Endodermal cell (in vitro differentiated cells): Measurements from ENCODE around the gene CLINT1. TPM values are rescaled to one million over a fixed set of nuclear protein-coding genes. Genes with fewer than 3 reads are reported as not detected.

Experiments
- DNase-seq: peaks from one replicate; pipeline ENCODE4 v3.0.0-alpha.2; 2017
- H3K27ac ChIP-seq: 2 replicates; pipeline ENCODE4 v1.5.1; 2013; ENCODE audit warnings: mild to moderate bottlenecking, low read depth, low read length, moderate library complexity
- H3K27me3 ChIP-seq: 2 replicates; pipeline ENCODE4 v1.6.1; 2013; ENCODE audit warnings: mild to moderate bottlenecking, low read length, moderate library complexity; ENCODE audit not compliant: insufficient read depth, control insufficient read depth, poor library complexity, severe bottlenecking
- H3K36me3 ChIP-seq: 2 replicates; pipeline ENCODE4 v1.7.0; 2013; ENCODE audit warnings: mild to moderate bottlenecking, low read length, moderate library complexity; ENCODE audit not compliant: control insufficient read depth, insufficient read depth
- H3K4me1 ChIP-seq: one replicate; pipeline ENCODE4 v1.7.0; 2013; ENCODE audit warnings: low read length; ENCODE audit not compliant: control insufficient read depth, insufficient read depth
- H3K4me3 ChIP-seq: 2 replicates; pipeline ENCODE4 v1.5.1; 2013; ENCODE audit warnings: mild to moderate bottlenecking, low read length, moderate library complexity
- H3K9ac ChIP-seq: 2 replicates; pipeline ENCODE4 v1.6.1; 2013; ENCODE audit warnings: mild to moderate bottlenecking, low read length, moderate library complexity; ENCODE audit not compliant: poor library complexity, severe bottlenecking; ENCODE audit errors: extremely low read depth
- H3K9me3 ChIP-seq: 2 replicates; pipeline ENCODE4 v1.6.1; 2013; ENCODE audit warnings: mild to moderate bottlenecking, low read length, moderate library complexity; ENCODE audit not compliant: control insufficient read depth
- H3K27ac Mint-ChIP-seq: 2 replicates; pipeline ENCODE4 v1.8.0; 2020; ENCODE audit warnings: mixed read lengths
- H3K27me3 Mint-ChIP-seq: 2 replicates; pipeline ENCODE4 v1.8.0; 2021; ENCODE audit warnings: mild to moderate bottlenecking, mixed read lengths; ENCODE audit not compliant: insufficient read depth
- H3K36me3 Mint-ChIP-seq: 2 replicates; pipeline ENCODE4 v1.8.0; 2020; ENCODE audit warnings: low read depth, mixed read lengths
- H3K4me1 Mint-ChIP-seq: 2 replicates; pipeline ENCODE4 v1.8.0; 2020; ENCODE audit warnings: mixed read lengths
- H3K4me3 Mint-ChIP-seq: 2 replicates; pipeline ENCODE4 v1.8.0; 2020; ENCODE audit warnings: mild to moderate bottlenecking, moderate library complexity, mixed read lengths
- H3K9me3 Mint-ChIP-seq: 2 replicates; pipeline ENCODE4 v1.8.0; 2020; ENCODE audit warnings: mild to moderate bottlenecking, mixed read lengths
- CTCF ChIP-seq: fragments of 200-600 bp; sonication (generic); conservative IDR thresholded peaks from 2 replicates; pipeline ENCODE4 v1.5.0; 2021; ENCODE audit warnings: antibody characterized with exemption, mild to moderate bottlenecking
- WGBS, 2 experiments: methylation state at CpG; one replicate each; pipeline versions ENCODE4 v1.1.5 to v1.1.7; 2013; ENCODE audit warnings: missing lambda C conversion rate in 2 of 2, mixed read lengths in 1 of 2; ENCODE audit not compliant: insufficient coverage in 1 of 2, insufficient read length in 1 of 2; 5-methylcytosine and 5-hydroxymethylcytosine counted together
- total RNA-seq, 2 donors: library from RNA; stranded (reverse); fragmentation: NEBNext Ultra II Directional in 1 of 2; extraction: Animal tissue kit (Norgen Biotek cat#: 25700) in 1 of 2; gene quantifications; 2 replicates in 1 of 2; 3 replicates in 1 of 2; pipeline ENCODE4 v1.2.1, GENCODE V29; 2021

The CLINT1 gene
- total RNA-seq, 2 donors from 2014 or later = 91.6 to 92.7 TPM

- no peak for DNase-seq
- H3K4me1 ChIP-seq = no peaks in the 10 kb centered on the region
- 80 to 89% methylated on average over 3 to 4 of the region's 4 CpGs for WGBS, 2 experiments
- H3K27ac Mint-ChIP-seq = no peak overlapping the region
- no peak overlapping the region for H3K4me3 ChIP-seq
- H3K9me3 ChIP-seq = no peaks in the 10 kb centered on the region
- peaks cover 5% of the 10 kb centered on the region for H3K4me1 Mint-ChIP-seq
- H3K9ac ChIP-seq = no peak overlapping the region
- no peaks in the 10 kb centered on the region for H3K36me3 ChIP-seq
- H3K36me3 Mint-ChIP-seq = no peaks in the 10 kb centered on the region
- H3K4me3 Mint-ChIP-seq = no peak overlapping the region
- no peaks in the 10 kb centered on the region for H3K27me3 ChIP-seq
- no peak for TF ChIP-seq CTCF
- no peak overlapping the region for H3K27ac ChIP-seq
- H3K27me3 Mint-ChIP-seq = no peaks in the 10 kb centered on the region
- H3K9me3 Mint-ChIP-seq = peaks cover 4% of the 10 kb centered on the region
Measured at GRCh38 chr5:157867751-157868387, 8.9 kb upstream of the CLINT1 start.

GRCh38 chr5:157866536-157866935 lies 7.6 kb upstream of the CLINT1 start:
- no peaks in the 10 kb centered on the region for H3K27me3 Mint-ChIP-seq
- no peak overlapping the region for H3K4me3 Mint-ChIP-seq
- no peaks in the 10 kb centered on the region for H3K36me3 Mint-ChIP-seq
- Histone ChIP-seq H3K9ac (no peak overlapping the region), H3K27ac (no peak overlapping the region), H3K36me3 (no peaks in the 10 kb centered on the region), H3K4me3 (no peak overlapping the region), H3K9me3 (no peaks in the 10 kb centered on the region), H3K4me1 (no peaks in the 10 kb centered on the region), H3K27me3 (no peaks in the 10 kb centered on the region)
- WGBS, 2 experiments = 50% methylated on average over 1 of the region's 2 CpGs; no CpG with 5 or more reads in 1 of the 2 experiments
- H3K9me3 Mint-ChIP-seq = peaks cover 4% of the 10 kb centered on the region
- DNase-seq = no peak
- no peak overlapping the region for H3K27ac Mint-ChIP-seq
- no peak for TF ChIP-seq CTCF
- peaks cover 5% of the 10 kb centered on the region for H3K4me1 Mint-ChIP-seq

GRCh38 chr5:157865781-157866180 lies 6.8 kb upstream of the CLINT1 start:
- H3K4me1 ChIP-seq = no peaks in the 10 kb centered on the region
- Mint-ChIP-seq H3K36me3 (no peaks in the 10 kb centered on the region), H3K4me1 (peaks cover 13% of the 10 kb centered on the region), H3K4me3 (no peak overlapping the region), H3K27me3 (no peaks in the 10 kb centered on the region), H3K27ac (no peak overlapping the region), H3K9me3 (peaks cover 4% of the 10 kb centered on the region)
- no peak for DNase-seq
- H3K9ac ChIP-seq = no peak overlapping the region
- 71 to 83% methylated on average over 2 to 4 of the region's 4 CpGs for WGBS, 2 experiments
- H3K36me3 ChIP-seq = no peaks in the 10 kb centered on the region
- no peak overlapping the region for H3K27ac ChIP-seq
- H3K27me3 ChIP-seq = no peaks in the 10 kb centered on the region
- H3K4me3 ChIP-seq = no peak overlapping the region
- TF ChIP-seq CTCF = no peak
- H3K9me3 ChIP-seq = no peaks in the 10 kb centered on the region
